ENCODE measurements around the gene MIEF1. TPM values are rescaled to one million over a fixed set of nuclear protein-coding genes. Genes with fewer than 3 reads are reported as not detected.

MIEF1 gene
- total RNA-seq, 6 experiments from 2014 or later, result 26.4 to 32.8 (median 28.7) TPM

GRCh38 chr22:39457198-39457555 is 44.9 kb upstream of the MIEF1 start:
- Mint-ChIP-seq H3K36me3 (ENCODE audit: low read depth) (no peaks in the 10 kb centered on the region; the same call in 1 of the 2 replicates), H3K27ac (no peak overlapping the region), H3K9me3 (no peaks in the 10 kb centered on the region), H3K27me3 (ENCODE audit: insufficient read depth) (peaks cover 41% of the 10 kb centered on the region), H3K4me1 (ENCODE audit: low read depth) (no peaks in the 10 kb centered on the region), H3K4me3 (no peak overlapping the region)
- TF ChIP-seq CTCF (IDR thresholded peaks at IDR 0.05), result no peak
- no peak for DNase-seq

- Mint-ChIP-seq H3K4me1 (ENCODE audit: low read depth) (no peaks in the 10 kb centered on the region), H3K27me3 (ENCODE audit: insufficient read depth) (peaks cover 38% of the 10 kb centered on the region), H3K27ac (no peak overlapping the region), H3K9me3 (no peaks in the 10 kb centered on the region), H3K4me3 (no peak overlapping the region), H3K36me3 (ENCODE audit: low read depth) (no peaks in the 10 kb centered on the region; the same call in 1 of the 2 replicates)
- DNase-seq, result no peak
- TF ChIP-seq CTCF (IDR thresholded peaks at IDR 0.05), result no peak
Measured at GRCh38 chr22:39457556-39458443, 44.3 kb upstream of the MIEF1 start.

GRCh38 chr22:39458444-39459083 is 43.5 kb upstream of the MIEF1 start:
- DNase-seq, result no peak
- Mint-ChIP-seq H3K4me1 (ENCODE audit: low read depth) (no peaks in the 10 kb centered on the region), H3K9me3 (no peaks in the 10 kb centered on the region), H3K36me3 (ENCODE audit: low read depth) (no peaks in the 10 kb centered on the region; the same call in 1 of the 2 replicates), H3K27me3 (ENCODE audit: insufficient read depth) (peaks cover 35% of the 10 kb centered on the region), H3K4me3 (no peak overlapping the region), H3K27ac (no peak overlapping the region)
- no peak for TF ChIP-seq CTCF (IDR thresholded peaks at IDR 0.05)

GRCh38 chr22:39459681-39460080 is 42.4 kb upstream of the MIEF1 start:
- H3K27me3 Mint-ChIP-seq (ENCODE audit: insufficient read depth), result peaks cover 34% of the 10 kb centered on the region
- no peak for TF ChIP-seq CTCF (IDR thresholded peaks at IDR 0.05)
- no peaks in the 10 kb centered on the region for H3K9me3 Mint-ChIP-seq
- no peak overlapping the region for H3K27ac Mint-ChIP-seq
- H3K36me3 Mint-ChIP-seq (ENCODE audit: low read depth), result no peaks in the 10 kb centered on the region; the same call in 1 of the 2 replicates
- H3K4me1 Mint-ChIP-seq (ENCODE audit: low read depth), result no peaks in the 10 kb centered on the region
- H3K4me3 Mint-ChIP-seq, result no peak overlapping the region
- DNase-seq, result no peak

- H3K4me1 Mint-ChIP-seq (ENCODE audit: low read depth), result peaks cover 4% of the 10 kb centered on the region; the same call in 1 of the 2 replicates
Measured at GRCh38 chr22:39462443-39463221, 39.5 kb upstream of the MIEF1 start.

More at GRCh38 chr22:39462443-39463221, 39.5 kb upstream of the MIEF1 start:
- H3K27me3 Mint-ChIP-seq (ENCODE audit: insufficient read depth), result peaks cover 31% of the 10 kb centered on the region
- no peak for DNase-seq
- no peaks in the 10 kb centered on the region for H3K9me3 Mint-ChIP-seq
- no peak overlapping the region for H3K27ac Mint-ChIP-seq
- H3K4me3 Mint-ChIP-seq, result no peak overlapping the region
- no peaks in the 10 kb centered on the region for H3K36me3 Mint-ChIP-seq (ENCODE audit: low read depth)
- TF ChIP-seq CTCF (IDR thresholded peaks at IDR 0.05), result no peak
